CD4-positive, CD25-positive, alpha-beta regulatory T cell (primary cell): Measurements from ENCODE around the gene SLC22A6. TPM values are rescaled to one million over a fixed set of nuclear protein-coding genes. Genes with fewer than 3 reads are reported as not detected.

Experiments
- ATAC-seq, 2 donors: fragments of 150-1000 bp; cut with Tn5 transposase; one replicate each; pipeline ENCODE4 v1.10.0; 2021; ENCODE audit warnings: low read depth in 2 of 2, moderate number of reproducible peaks in 2 of 2, moderate library complexity in 1 of 2
- DNase-seq, 3 donors: peaks; one replicate each; pipeline versions ENCODE4 v3.0.0 to v3.0.0-alpha.2; 2012 to 2022; ENCODE audit warnings: mixed read lengths in 1 of 3
- H3K27ac ChIP-seq: one replicate; pipeline ENCODE4 v1.7.0; 2013; ENCODE audit warnings: mild to moderate bottlenecking, low read length; ENCODE audit not compliant: insufficient read depth, poor library complexity, severe bottlenecking
- H3K27me3 ChIP-seq: one replicate; pipeline ENCODE4 v1.7.0; 2013; ENCODE audit warnings: low read length; ENCODE audit not compliant: control insufficient read depth, insufficient read depth
- H3K36me3 ChIP-seq: one replicate; pipeline ENCODE4 v1.7.0; 2013; ENCODE audit warnings: mild to moderate bottlenecking, low read length, moderate library complexity; ENCODE audit not compliant: control insufficient read depth, insufficient read depth
- H3K4me1 ChIP-seq: 2 replicates; pipeline ENCODE4 v1.7.0; 2013; ENCODE audit warnings: mild to moderate bottlenecking, low read length; ENCODE audit not compliant: insufficient read depth, control insufficient read depth, poor library complexity, severe bottlenecking
- H3K4me3 ChIP-seq: one replicate; pipeline ENCODE4 v1.7.0; 2013; ENCODE audit warnings: low read depth, mild to moderate bottlenecking, low read length, moderate library complexity
- H3K9me3 ChIP-seq, 2 experiments: 1 replicate in 1 of 2; 2 replicates in 1 of 2; pipeline ENCODE4 v1.7.0; 2013; ENCODE audit warnings: low read length in 2 of 2, mild to moderate bottlenecking in 1 of 2, moderate library complexity in 1 of 2; ENCODE audit not compliant: control insufficient read depth in 2 of 2
- H3K27ac Mint-ChIP-seq, 3 donors: one replicate each; pipeline ENCODE4 v1.8.0; 2020 to 2022; ENCODE audit warnings: mild to moderate bottlenecking in 3 of 3, mixed read lengths in 3 of 3, moderate library complexity in 2 of 3
- H3K27me3 Mint-ChIP-seq: one replicate; pipeline ENCODE4 v1.8.0; 2022; ENCODE audit warnings: mild to moderate bottlenecking, mixed read lengths
- H3K36me3 Mint-ChIP-seq: one replicate; pipeline ENCODE4 v1.8.0; 2020; ENCODE audit warnings: mixed read lengths
- H3K4me1 Mint-ChIP-seq, 4 donors: one replicate each; pipeline ENCODE4 v1.8.0; 2020 to 2022; ENCODE audit warnings: mixed read lengths in 4 of 4, mild to moderate bottlenecking in 1 of 4
- H3K4me3 Mint-ChIP-seq, 4 donors: one replicate each; pipeline ENCODE4 v1.8.0; 2020 to 2022; ENCODE audit warnings: mild to moderate bottlenecking in 4 of 4, mixed read lengths in 4 of 4, moderate library complexity in 3 of 4
- H3K9me3 Mint-ChIP-seq, 7 donors: one replicate each; pipeline ENCODE4 v1.8.0; 2020 to 2022; ENCODE audit warnings: mixed read lengths in 7 of 7, mild to moderate bottlenecking in 3 of 7, moderate library complexity in 2 of 7
- polyA plus RNA-seq, 4 donors: library from polyadenylated mRNA; unstranded; fragments of 300-500 nt; fragmentation: Illumina TruSeq; gene quantifications; one replicate each; pipeline ENCODE4 v1.2.3, GENCODE V29; 2021
- total RNA-seq: library from RNA; stranded (reverse); gene quantifications from one replicate; pipeline ENCODE4 v1.2.3, GENCODE V29; 2022

SLC22A6 gene
- total and polyA plus RNA-seq, 5 donors from 2014 or later: not detected

- Histone ChIP-seq H3K27me3 (no peaks in the 10 kb centered on the region), H3K4me1 (no peaks in the 10 kb centered on the region), H3K9me3 (no peaks in the 10 kb centered on the region), H3K27ac (no peak overlapping the region), H3K4me3 (no peak overlapping the region), H3K36me3 (no peaks in the 10 kb centered on the region)
- Mint-ChIP-seq H3K4me3 (no peak overlapping the region), H3K9me3 (peaks cover 0 to 1% (median 0%) of the 10 kb centered on the region in 7 donors), H3K36me3 (no peaks in the 10 kb centered on the region), H3K4me1 (no peaks in the 10 kb centered on the region), H3K27ac (peak overlapping the region in 1 of 3 donors; percentile 90), H3K27me3 (peaks cover 4% of the 10 kb centered on the region)
- DNase-seq (no peak), ATAC-seq (peak in 1 of 2 donors; percentile 15)
Measured at GRCh38 chr11:62983536-62984199, 1.1 kb downstream of the SLC22A6 start.

- no peaks in the 10 kb centered on the region for H3K9me3 ChIP-seq
- H3K27ac Mint-ChIP-seq: no peak overlapping the region
- H3K27ac ChIP-seq: no peak overlapping the region
- no peaks in the 10 kb centered on the region for H3K4me1 ChIP-seq
- no peak overlapping the region for H3K4me3 ChIP-seq
- no peaks in the 10 kb centered on the region for H3K4me1 Mint-ChIP-seq
- peaks cover 4% of the 10 kb centered on the region for H3K27me3 Mint-ChIP-seq
- H3K27me3 ChIP-seq: no peaks in the 10 kb centered on the region
- ATAC-seq: no peak
- H3K4me3 Mint-ChIP-seq: no peak overlapping the region
- peaks cover 0 to 1% (median 0%) of the 10 kb centered on the region in 7 donors for H3K9me3 Mint-ChIP-seq
- no peaks in the 10 kb centered on the region for H3K36me3 ChIP-seq
- DNase-seq: no peak
- no peaks in the 10 kb centered on the region for H3K36me3 Mint-ChIP-seq
Measured at GRCh38 chr11:62981743-62982142, 3.0 kb downstream of the SLC22A6 start.

GRCh38 chr11:62980133-62980760 lies 4.5 kb downstream of the SLC22A6 start:
- no peak for DNase-seq
- no peaks in the 10 kb centered on the region for H3K4me1 ChIP-seq
- no peaks in the 10 kb centered on the region for H3K9me3 ChIP-seq
- H3K4me3 ChIP-seq: no peak overlapping the region
- H3K27ac ChIP-seq: no peak overlapping the region
- peaks cover 0 to 1% (median 0%) of the 10 kb centered on the region in 7 donors for H3K9me3 Mint-ChIP-seq
- no peak for ATAC-seq
- H3K27ac Mint-ChIP-seq: no peak overlapping the region
- H3K4me3 Mint-ChIP-seq: peak overlapping the region in 1 of 4 donors; percentile 2
- no peaks in the 10 kb centered on the region for H3K4me1 Mint-ChIP-seq
- H3K36me3 ChIP-seq: no peaks in the 10 kb centered on the region
- peaks cover 8% of the 10 kb centered on the region for H3K27me3 Mint-ChIP-seq
- no peaks in the 10 kb centered on the region for H3K27me3 ChIP-seq
- H3K36me3 Mint-ChIP-seq: no peaks in the 10 kb centered on the region

- H3K27me3 Mint-ChIP-seq: peaks cover 22% of the 10 kb centered on the region
- no peaks in the 10 kb centered on the region for H3K36me3 Mint-ChIP-seq
- H3K9me3 Mint-ChIP-seq: peaks cover 0 to 1% (median 0%) of the 10 kb centered on the region in 7 donors
- Histone ChIP-seq H3K9me3 (no peaks in the 10 kb centered on the region), H3K36me3 (no peaks in the 10 kb centered on the region), H3K4me1 (no peaks in the 10 kb centered on the region), H3K27me3 (no peaks in the 10 kb centered on the region), H3K4me3 (no peak overlapping the region), H3K27ac (no peak overlapping the region)
- no peak overlapping the region for H3K4me3 Mint-ChIP-seq
- H3K27ac Mint-ChIP-seq: no peak overlapping the region
- ATAC-seq (no peak), DNase-seq (no peak)
- no peaks in the 10 kb centered on the region for H3K4me1 Mint-ChIP-seq
Measured at GRCh38 chr11:62976109-62976508, 8.7 kb downstream of the SLC22A6 start.

- Mint-ChIP-seq H3K27ac (no peak overlapping the region), H3K4me3 (no peak overlapping the region)
- peak in 1 of 2 donors; percentile 37 for ATAC-seq
Measured at GRCh38 chr11:62974848-62975522, 9.8 kb downstream of the SLC22A6 start.

GRCh38 chr11:62965574-62965973 lies 19.2 kb downstream of the SLC22A6 start:
- no peaks in the 10 kb centered on the region for H3K4me1 Mint-ChIP-seq
- Histone ChIP-seq H3K27ac (no peak overlapping the region), H3K27me3 (peaks cover 15% of the 10 kb centered on the region), H3K9me3 (no peaks in the 10 kb centered on the region), H3K4me1 (no peaks in the 10 kb centered on the region), H3K4me3 (no peak overlapping the region), H3K36me3 (no peaks in the 10 kb centered on the region)
- H3K4me3 Mint-ChIP-seq: no peak overlapping the region
- DNase-seq (no peak), ATAC-seq (no peak)
- peaks cover 0 to 2% (median 0%) of the 10 kb centered on the region in 7 donors for H3K9me3 Mint-ChIP-seq
- no peak overlapping the region for H3K27ac Mint-ChIP-seq
- H3K27me3 Mint-ChIP-seq: peaks cover 42% of the 10 kb centered on the region
- H3K36me3 Mint-ChIP-seq: no peaks in the 10 kb centered on the region

More at GRCh38 chr11:62974848-62975522, 9.8 kb downstream of the SLC22A6 start:
- peaks cover 25% of the 10 kb centered on the region for H3K27me3 Mint-ChIP-seq
- no peaks in the 10 kb centered on the region for H3K4me1 ChIP-seq
- H3K4me1 Mint-ChIP-seq: no peaks in the 10 kb centered on the region
- no peaks in the 10 kb centered on the region for H3K36me3 Mint-ChIP-seq
- H3K27me3 ChIP-seq: no peaks in the 10 kb centered on the region
- no peak overlapping the region for H3K27ac ChIP-seq
- no peaks in the 10 kb centered on the region for H3K36me3 ChIP-seq
- peak in 1 of 3 donors; percentile 5 for DNase-seq
- peaks cover 0 to 1% (median 0%) of the 10 kb centered on the region in 7 donors for H3K9me3 Mint-ChIP-seq
- H3K9me3 ChIP-seq: no peaks in the 10 kb centered on the region
- no peak overlapping the region for H3K4me3 ChIP-seq

- DNase-seq (no peak), ATAC-seq (no peak)
- H3K9me3 ChIP-seq: no peaks in the 10 kb centered on the region
- H3K4me1 ChIP-seq: no peaks in the 10 kb centered on the region
- no peaks in the 10 kb centered on the region for H3K36me3 ChIP-seq
- no peak overlapping the region for H3K27ac Mint-ChIP-seq
- H3K4me1 Mint-ChIP-seq: no peaks in the 10 kb centered on the region
- H3K27me3 Mint-ChIP-seq: peaks cover 20% of the 10 kb centered on the region
- no peak overlapping the region for H3K27ac ChIP-seq
- no peak overlapping the region for H3K4me3 ChIP-seq
- H3K4me3 Mint-ChIP-seq: no peak overlapping the region
- peaks cover 0 to 2% (median 0%) of the 10 kb centered on the region in 7 donors for H3K9me3 Mint-ChIP-seq
- peaks cover 11% of the 10 kb centered on the region for H3K27me3 ChIP-seq
- no peaks in the 10 kb centered on the region for H3K36me3 Mint-ChIP-seq
Measured at GRCh38 chr11:62962391-62962790, 22.4 kb downstream of the SLC22A6 start.
